ENCODE data around the gene ENTPD2. TPM values are rescaled to one million over a fixed set of nuclear protein-coding genes. Genes with fewer than 3 reads are reported as not detected.

ENTPD2 gene
- total and polyA plus RNA-seq, 10 of the 15 experiments (the other 5 are each of a cell fraction or from before 2014, with no cell fraction given): 0.15 to 1.8 (median 0.65) TPM; not detected in 2

DNA sequence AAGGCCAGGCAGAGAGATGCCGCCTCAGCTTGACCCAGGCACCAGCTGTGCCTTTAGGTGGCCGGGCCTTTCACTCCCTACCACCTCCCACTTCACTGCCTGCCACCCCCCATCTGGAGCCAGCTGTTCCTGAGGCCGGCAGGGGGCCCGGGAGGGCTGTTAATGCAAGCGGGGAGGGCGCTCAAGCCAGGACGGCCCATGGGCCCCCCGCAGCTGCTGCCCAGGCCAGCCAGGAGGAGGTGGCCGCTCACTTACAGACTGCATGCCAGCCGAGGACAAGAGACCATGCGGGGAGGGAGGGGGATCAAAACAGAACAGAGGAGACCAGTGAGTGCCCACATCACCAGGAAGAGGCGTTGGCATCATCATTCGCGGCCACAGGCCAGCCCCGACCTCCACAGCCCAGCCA lies 30.3 kb downstream of the ENTPD2 start (continued):
- no peak for TF ChIP-seq ATF2 (IDR thresholded peaks at IDR 0.05; ENCODE audit: low read length)
- TF ChIP-seq, protein P1, sequence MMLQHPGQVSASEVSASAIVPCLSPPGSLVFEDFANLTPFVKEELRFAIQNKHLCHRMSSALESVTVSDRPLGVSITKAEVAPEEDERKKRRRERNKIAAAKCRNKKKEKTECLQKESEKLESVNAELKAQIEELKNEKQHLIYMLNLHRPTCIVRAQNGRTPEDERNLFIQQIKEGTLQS (IDR thresholded peaks at IDR 0.05; ENCODE audit: borderline replicate concordance, extremely low read depth, low read depth, low read length): no peak

GRCh38 chr9:137023157-137023556 lies 30.7 kb downstream of the ENTPD2 start:
- ChIA-PET CTCF (no interaction called here), POLR2A (interaction anchor here (0.6 kb wide), 1 partner anchor 465 kb away, joined by 4 read pairs; no protein-coding TSS in a partner anchor), RAD21 (ENCODE audit: unreplicated experiment) (no interaction called here), SMC1A (ENCODE audit: uncharacterized antibody, unreplicated experiment) (no interaction called here)
- no peak overlapping the region for H3K4me2 ChIP-seq (ENCODE audit: control insufficient read depth, insufficient read depth)
- H3K4me3 ChIP-seq: no peak overlapping the region
- no peaks in the 10 kb centered on the region for H3K9me3 ChIP-seq (replicated peaks; ENCODE audit: control insufficient read depth, insufficient read depth, low read length)
- H3K9ac ChIP-seq (ENCODE audit: control insufficient read depth, insufficient read depth, low read length): no peak overlapping the region
- no peaks in the 10 kb centered on the region for H3K36me3 ChIP-seq (ENCODE audit: control insufficient read depth in 2 of 2, insufficient read depth in 2 of 2, low read length in 1 of 2)
- H4K20me1 ChIP-seq (ENCODE audit: control insufficient read depth, insufficient read depth): no peaks in the 10 kb centered on the region
- H3K4me1 ChIP-seq (ENCODE audit: control insufficient read depth, insufficient read depth, low read length): no peaks in the 10 kb centered on the region
- DNase-seq (ENCODE audit: low read depth, low spot score) (no peak), FAIRE-seq (no peak), ATAC-seq (no peak)
- TF ChIP-seq NR2C1 (IDR thresholded peaks at IDR 0.05) (peak; percentile 45), SIN3A (IDR thresholded peaks at IDR 0.05; ENCODE audit: low read depth, low read length) (no peak), NR2F1 (conservative IDR thresholded peaks at IDR 0.05) (peak; percentile 84), ZNF384 (IDR thresholded peaks at IDR 0.05; ENCODE audit: borderline replicate concordance, low read depth, low read length) (no peak), IKZF1 (conservative IDR thresholded peaks at IDR 0.05) (no peak)
- intact Hi-C loops (cut with micrococcal nuclease; ENCODE audit: unreplicated experiment): no loop called here
- H3K27me3 ChIP-seq (replicated peaks in 1 of 2; ENCODE audit: control insufficient read depth in 2 of 2, insufficient read depth in 2 of 2, low read length in 1 of 2): peaks cover 0 to 2% of the 10 kb centered on the region in 2 experiments; a peak in 2 of 4 replicates
- in situ Hi-C loops (cut with MboI): no loop called here
- no peaks in the 10 kb centered on the region for H3K79me2 ChIP-seq (ENCODE audit: control insufficient read depth, insufficient read depth, low read length)
- 73% methylated on average over 7 of the region's 7 CpGs for WGBS (ENCODE audit: insufficient coverage, insufficient replicate concordance, low lambda C conversion rate, missing lambda C conversion rate)
- no peak overlapping the region for H3K27ac ChIP-seq (ENCODE audit: control insufficient read depth, insufficient read depth)
- no TSS peak for BruUV-seq (replicated peaks)
- no peak overlapping the region for H2AFZ ChIP-seq (ENCODE audit: control insufficient read depth, low read depth, low read length)
